Esophagus (tissue), 2 donors: ENCODE data around the gene PMS1. TPM values are rescaled to one million over a fixed set of nuclear protein-coding genes. Genes with fewer than 3 reads are reported as not detected.

Source experiments
- H3K27ac ChIP-seq, 2 donors: one replicate each; pipeline ENCODE4 v1.5.1; 2013; ENCODE audit warnings: low read depth in 2 of 2, mild to moderate bottlenecking in 2 of 2, inconsistent platforms in 1 of 2, low read length in 1 of 2, moderate library complexity in 1 of 2
- H3K27me3 ChIP-seq, 2 donors: one replicate each; pipeline ENCODE4 v1.6.1; 2013; ENCODE audit warnings: low read length in 2 of 2, control low read depth in 1 of 2, mild to moderate bottlenecking in 1 of 2; ENCODE audit not compliant: insufficient read depth in 2 of 2, control insufficient read depth in 1 of 2
- H3K36me3 ChIP-seq, 2 donors: one replicate each; pipeline ENCODE4 v1.6.1; 2013; ENCODE audit warnings: low read length in 1 of 2; ENCODE audit not compliant: control insufficient read depth in 2 of 2, insufficient read depth in 2 of 2
- H3K4me1 ChIP-seq, 2 donors: one replicate each; pipeline ENCODE4 v1.6.1; 2013; ENCODE audit warnings: low read length in 1 of 2; ENCODE audit not compliant: control insufficient read depth in 2 of 2, insufficient read depth in 2 of 2
- H3K4me3 ChIP-seq, 2 donors: one replicate each; pipeline ENCODE4 v1.5.1; 2013; ENCODE audit warnings: low read length in 2 of 2, mild to moderate bottlenecking in 2 of 2, low read depth in 1 of 2, moderate library complexity in 1 of 2
- H3K9me3 ChIP-seq, 2 donors: one replicate each; pipeline ENCODE4 v1.6.1; 2013; ENCODE audit warnings: mild to moderate bottlenecking in 2 of 2, low read depth in 1 of 2, low read length in 1 of 2, moderate library complexity in 1 of 2; ENCODE audit not compliant: control insufficient read depth in 2 of 2, insufficient read depth in 1 of 2
- WGBS, 2 donors: extraction: QIAGEN DNeasy Blood & Tissue Kit; methylation state at CpG; one replicate each; pipeline ENCODE4 v1.1.7; 2013; 5-methylcytosine and 5-hydroxymethylcytosine counted together
- polyA plus RNA-seq, 2 donors: library from polyadenylated mRNA; stranded (reverse); fragments of 200-250 nt; gene quantifications; one replicate each; pipeline ENCODE4 v1.2.3, GENCODE V29; 2013
- donor health status: healthy with polysubstance abuse.
- donor health status: Bipolar disorder and iron deficiency.

Gene PMS1
- polyA plus RNA-seq, 2 donors, result 4.3 to 11.0 TPM

DNA sequence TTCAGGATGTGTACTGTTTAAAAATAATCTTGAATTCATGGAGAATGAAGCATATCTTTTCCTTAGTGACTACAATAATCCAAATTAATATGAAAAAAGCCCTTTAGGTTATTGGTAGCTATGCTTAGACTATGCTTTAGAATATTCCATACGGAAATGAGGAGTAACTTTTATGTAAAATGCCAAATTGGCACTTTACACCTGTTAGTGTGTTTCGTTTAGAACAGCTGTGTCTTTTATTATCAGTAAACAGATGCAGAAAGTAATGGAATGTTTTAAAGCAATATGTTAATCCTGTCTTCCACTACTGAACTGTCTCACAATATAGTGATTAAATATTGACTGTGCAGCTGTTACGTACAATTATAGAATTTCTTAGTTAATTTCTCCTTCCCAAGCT, 129.6 kb downstream of the PMS1 start:
- no peaks in the 10 kb centered on the region for H3K4me1 ChIP-seq
- H3K27me3 ChIP-seq, result no peaks in the 10 kb centered on the region
- no peak overlapping the region for H3K27ac ChIP-seq
- no peaks in the 10 kb centered on the region for H3K36me3 ChIP-seq
- 49 to 58% methylated on average over 3 of the region's 3 CpGs for WGBS, 2 donors
- no peak overlapping the region for H3K4me3 ChIP-seq
- peaks cover 0 to 3% of the 10 kb centered on the region in 2 donors for H3K9me3 ChIP-seq

DNA sequence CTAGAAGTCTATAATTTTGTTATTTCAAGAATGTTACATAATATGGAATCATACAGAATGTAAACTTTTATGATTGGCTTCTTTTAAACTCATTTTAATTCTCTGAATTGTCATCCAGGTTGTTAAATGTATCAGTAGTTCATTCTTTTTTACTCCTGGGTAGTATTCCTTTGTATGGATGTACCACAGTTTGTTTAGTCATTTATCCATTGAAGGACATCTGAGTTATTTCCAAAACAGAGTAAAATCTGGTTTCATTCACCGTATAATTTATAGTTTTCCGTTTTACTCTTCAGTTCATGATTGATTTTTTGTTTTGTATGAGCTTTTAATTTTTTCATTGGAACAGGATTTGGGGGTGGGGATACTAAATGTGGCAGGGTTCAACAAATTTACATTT, 132.4 kb downstream of the PMS1 start:
- 85 to 86% methylated on average over 2 of the region's 2 CpGs for whole genome bisulfite sequencing, 2 donors
- peaks cover 0 to 5% of the 10 kb centered on the region in 2 donors for H3K27me3 ChIP-seq

More for the DNA sequence above, 132.4 kb downstream of the PMS1 start:
- Histone ChIP-seq H3K36me3 (no peaks in the 10 kb centered on the region), H3K4me3 (no peak overlapping the region), H3K27ac (no peak overlapping the region), H3K9me3 (peaks cover 0 to 3% of the 10 kb centered on the region in 2 donors), H3K4me1 (no peaks in the 10 kb centered on the region)

Other genes starting within 250 kb of the PMS1 start
- gene SLC40A1, start 203.7 kb upstream of the PMS1 start, polyA plus RNA-seq, result 1 to 10 TPM; 5.5 to 7.0 TPM
- 10 to 100 TPM; 18.5 to 19.3 TPM for gene ASNSD1, start 123.0 kb upstream of the PMS1 start, polyA plus RNA-seq
- 1 to 10 TPM in 1 of 2 donors, under 1 TPM in 1; 0.75 to 1.5 TPM for gene ANKAR, start 109.8 kb upstream of the PMS1 start, polyA plus RNA-seq
- 1 to 10 TPM; 2.7 to 2.8 TPM for gene OSGEPL1, start 21.7 kb upstream of the PMS1 start, polyA plus RNA-seq
- gene ORMDL1, start 111 bp upstream of the PMS1 start, polyA plus RNA-seq, result 10 to 100 TPM; 32.3 to 78.2 TPM